Activated CD8-positive, alpha-beta memory T cell treated with anti-CD3 and anti-CD28 coated beads for 36 hours (primary cell): Measurements from ENCODE around the gene KNOP1. TPM values are rescaled to one million over a fixed set of nuclear protein-coding genes. Genes with fewer than 3 reads are reported as not detected.
"Not testable (repeated sequence)": the region's sequence is repeated elsewhere in the genome, so short reads cannot be mapped to it uniquely, and the experiment has no call there.

Experiments used
- CTCF ChIA-PET: fragments of 350-600 bp; sonication (Branson Sonifier 250); formaldehyde crosslinking; loops from one replicate; lab custom pipeline; 2021; ENCODE audit warnings: antibody characterized with exemption; lab: Charles Lee
- POLR2A ChIA-PET: fragments of 350-600 bp; sonication (Branson Sonifier 250); formaldehyde crosslinking; loops from one replicate; lab custom pipeline; 2021; ENCODE audit warnings: antibody characterized with exemption; lab: Charles Lee
- total RNA-seq, 2 experiments: library from RNA; stranded (reverse); gene quantifications; one replicate each; pipeline ENCODE4 v1.2.3, GENCODE V29; 2021

Gene KNOP1
- total RNA-seq, 2 experiments from 2014 or later, result 32.1 to 33.9 TPM

DNA sequence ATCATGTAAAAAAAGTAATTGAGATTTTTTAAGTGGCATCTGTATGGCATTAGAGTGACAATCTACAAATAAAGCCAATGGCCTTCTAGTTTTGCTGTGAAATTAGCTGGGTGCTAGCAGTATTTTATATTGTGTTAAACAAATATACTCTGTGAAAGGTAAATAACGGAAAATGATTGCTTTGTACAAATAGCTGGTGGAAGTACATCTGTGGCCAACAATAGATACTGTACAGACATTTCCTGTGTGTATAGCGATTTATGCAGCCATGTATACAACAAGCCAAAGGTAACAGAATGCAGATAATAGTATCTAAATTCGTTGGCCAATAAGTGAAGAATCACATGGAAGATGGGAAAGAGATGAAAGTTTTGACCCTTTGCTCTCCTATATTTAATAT, 26.6 kb upstream of the KNOP1 start:
- CTCF ChIA-PET, result no interaction called here

DNA sequence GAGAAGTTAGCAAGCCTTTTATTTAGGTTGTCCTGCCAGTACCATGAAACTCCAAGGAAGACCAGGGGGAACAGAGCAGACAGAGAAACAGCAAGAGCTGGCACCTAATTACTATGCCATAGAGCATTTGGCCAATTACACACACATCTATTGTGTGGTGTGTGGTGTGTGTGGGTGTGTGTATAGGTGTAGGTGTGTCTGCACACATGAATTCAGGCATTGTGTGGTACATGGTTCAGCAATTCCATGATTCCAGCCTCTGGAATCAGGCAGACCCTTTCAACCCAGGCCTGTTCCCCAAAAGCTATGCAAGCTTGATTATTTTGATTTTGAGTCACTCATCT, 25.8 kb upstream of the KNOP1 start:
- CTCF ChIA-PET, result no interaction called here
- POLR2A ChIA-PET, result no interaction called here

More for the DNA sequence above, 26.6 kb upstream of the KNOP1 start:
- POLR2A ChIA-PET, result no interaction called here

DNA sequence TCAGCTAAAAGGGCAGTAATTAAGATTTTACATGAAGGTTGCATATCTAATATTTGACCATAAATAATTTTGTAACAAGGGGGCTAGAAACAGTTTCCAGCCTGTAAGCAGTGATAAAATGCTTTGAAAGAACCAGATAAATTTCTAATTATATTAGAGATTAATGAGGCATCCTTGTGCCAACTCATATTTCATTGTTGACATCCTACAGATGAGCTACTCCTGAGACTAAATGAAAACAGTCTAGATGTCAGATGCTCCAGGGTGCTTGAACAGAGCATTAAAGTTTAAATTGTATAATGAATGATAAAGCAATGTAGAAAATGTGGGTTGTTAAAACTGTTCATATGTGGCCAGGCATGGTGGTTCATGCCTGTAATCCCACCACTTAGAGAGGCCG, 23.3 kb upstream of the KNOP1 start:
- ChIA-PET POLR2A (no interaction called here), CTCF (no interaction called here)

DNA sequence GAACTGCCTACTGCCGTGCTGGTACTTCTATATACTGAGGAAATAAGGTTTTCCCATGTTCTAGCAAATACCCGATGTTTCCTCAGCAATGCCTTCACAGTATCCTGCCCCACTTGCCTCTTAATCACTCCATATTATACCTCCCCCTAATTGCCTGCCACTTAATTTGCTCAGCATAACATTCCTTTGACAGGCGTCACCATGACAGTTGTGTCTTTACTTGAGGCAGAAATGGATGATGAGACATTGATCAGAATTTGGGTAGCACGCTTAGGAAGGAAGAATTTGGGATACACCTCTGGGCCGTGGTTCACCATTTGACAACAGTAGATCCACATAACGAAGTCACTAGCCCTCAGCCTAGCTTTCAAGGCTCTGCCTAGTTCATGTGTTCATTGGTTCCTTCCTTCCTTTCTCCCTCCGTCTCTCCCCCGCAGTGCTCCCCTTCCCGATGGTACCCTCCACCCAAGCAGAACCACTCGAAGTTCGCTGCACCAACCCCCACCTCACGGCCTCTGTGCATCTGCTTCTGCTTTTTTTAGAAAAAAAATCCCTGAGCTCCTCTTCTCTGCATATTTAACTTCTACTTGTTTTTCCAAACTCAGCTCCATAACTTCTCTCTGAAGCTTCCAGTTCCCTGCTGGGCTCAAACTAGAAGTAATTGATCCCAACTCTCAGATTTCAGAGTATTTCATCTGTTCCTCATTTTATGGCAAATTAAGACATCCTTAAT, 19.4 kb upstream of the KNOP1 start:
- POLR2A ChIA-PET, result no interaction called here
- CTCF ChIA-PET, result interaction anchor here (0.7 kb wide), 1 partner anchor 35 kb away, joined by 4 read pairs; no protein-coding TSS in a partner anchor

DNA sequence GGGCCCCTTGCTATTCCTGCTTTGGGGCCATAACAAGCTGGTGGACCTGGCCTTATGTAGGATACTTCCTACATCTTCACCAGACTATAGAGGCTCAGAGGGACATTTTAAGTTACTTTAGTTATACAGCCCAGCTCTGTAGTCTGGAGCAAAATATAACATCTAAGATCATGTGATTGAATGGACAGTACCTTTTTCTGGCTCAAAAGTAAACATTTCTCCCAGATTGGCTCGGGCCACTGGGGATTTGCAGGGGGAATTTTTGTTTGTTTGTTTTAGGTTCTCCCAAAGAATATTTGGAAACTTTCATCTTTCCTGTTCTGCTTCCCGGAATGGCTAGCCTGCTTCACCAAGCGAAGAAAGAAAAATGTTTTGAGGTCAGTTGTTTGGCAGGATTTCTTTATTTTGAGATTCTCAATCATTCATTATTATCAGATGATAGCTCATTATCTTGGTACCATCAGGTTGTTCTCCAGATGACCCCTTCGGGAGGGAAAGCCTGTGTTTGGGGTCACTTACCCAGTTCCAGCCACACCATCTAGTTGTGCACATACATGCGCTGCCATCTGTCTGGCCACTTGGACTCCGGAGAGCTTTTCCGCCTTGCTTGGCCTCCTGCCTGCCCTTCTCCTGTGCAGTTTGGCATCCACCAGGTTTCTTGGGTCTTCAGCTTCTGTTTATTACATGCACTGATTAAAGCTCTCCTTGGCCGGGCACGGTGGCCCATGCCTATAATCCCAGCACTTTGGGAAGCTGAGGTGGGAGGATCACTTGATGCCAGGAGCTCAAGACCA, 17.2 kb upstream of the KNOP1 start:
- ChIA-PET POLR2A (interaction anchor here (0.6 kb wide), 2 partner anchors 9 to 80 kb away, joined by 3 to 8 read pairs; no protein-coding TSS in a partner anchor), CTCF (no interaction called here)

DNA sequence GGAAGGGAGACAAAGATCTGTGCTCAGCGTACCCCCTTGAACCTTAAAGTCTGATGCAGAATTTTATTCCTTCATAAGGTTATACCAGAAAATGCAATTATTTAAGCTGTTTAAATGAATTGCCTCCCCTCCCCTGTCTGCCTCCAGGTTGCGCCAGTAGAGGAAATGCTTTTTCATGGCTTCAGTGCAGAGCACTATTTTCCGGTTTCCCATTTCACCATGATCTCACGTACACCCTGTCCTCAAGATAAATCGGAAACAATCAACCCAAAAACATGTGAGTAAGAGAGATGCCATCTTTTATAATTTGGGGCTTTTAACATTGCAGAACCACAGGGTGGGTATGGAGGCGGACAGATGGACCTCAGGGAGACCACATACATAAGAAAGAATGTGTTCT, 15.5 kb upstream of the KNOP1 start:
- POLR2A ChIA-PET, result no interaction called here
- CTCF ChIA-PET, result no interaction called here

DNA sequence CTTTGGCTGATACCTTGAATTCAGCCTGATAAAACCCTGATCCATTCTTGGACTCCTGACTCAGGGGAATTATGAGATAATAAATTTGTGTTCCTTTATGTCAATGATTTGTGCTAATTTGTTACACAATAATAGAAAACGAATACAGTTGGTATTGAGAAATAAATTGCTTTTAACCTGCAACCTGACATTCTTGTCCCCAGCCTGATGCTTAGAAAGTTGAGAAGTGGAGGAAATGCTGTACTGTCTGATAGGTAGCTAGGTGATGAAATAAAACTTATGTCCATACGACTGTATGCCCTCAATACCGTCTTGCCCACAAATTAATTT, 10.6 kb upstream of the KNOP1 start:
- CTCF ChIA-PET, result no interaction called here
- POLR2A ChIA-PET, result no interaction called here

DNA sequence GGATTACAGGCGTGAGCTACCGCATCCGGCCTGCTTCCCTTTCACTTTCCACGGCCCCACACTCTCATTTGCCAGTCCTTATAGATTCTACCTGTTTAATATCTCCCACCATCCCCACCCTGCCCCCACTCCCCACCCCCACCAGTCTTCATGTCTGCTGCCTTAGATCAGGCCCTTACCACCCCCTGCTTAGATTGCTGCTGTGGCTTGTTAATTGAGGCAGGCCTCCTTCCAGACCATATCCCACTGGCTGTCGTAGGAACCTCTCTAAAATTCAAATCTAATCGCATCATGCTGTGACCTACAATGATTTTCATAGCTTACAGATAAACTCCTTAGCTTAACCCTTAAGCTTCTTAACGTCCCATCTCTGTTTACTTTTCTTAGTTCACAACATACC, 5.0 kb upstream of the KNOP1 start:
- CTCF ChIA-PET, result no interaction called here

DNA sequence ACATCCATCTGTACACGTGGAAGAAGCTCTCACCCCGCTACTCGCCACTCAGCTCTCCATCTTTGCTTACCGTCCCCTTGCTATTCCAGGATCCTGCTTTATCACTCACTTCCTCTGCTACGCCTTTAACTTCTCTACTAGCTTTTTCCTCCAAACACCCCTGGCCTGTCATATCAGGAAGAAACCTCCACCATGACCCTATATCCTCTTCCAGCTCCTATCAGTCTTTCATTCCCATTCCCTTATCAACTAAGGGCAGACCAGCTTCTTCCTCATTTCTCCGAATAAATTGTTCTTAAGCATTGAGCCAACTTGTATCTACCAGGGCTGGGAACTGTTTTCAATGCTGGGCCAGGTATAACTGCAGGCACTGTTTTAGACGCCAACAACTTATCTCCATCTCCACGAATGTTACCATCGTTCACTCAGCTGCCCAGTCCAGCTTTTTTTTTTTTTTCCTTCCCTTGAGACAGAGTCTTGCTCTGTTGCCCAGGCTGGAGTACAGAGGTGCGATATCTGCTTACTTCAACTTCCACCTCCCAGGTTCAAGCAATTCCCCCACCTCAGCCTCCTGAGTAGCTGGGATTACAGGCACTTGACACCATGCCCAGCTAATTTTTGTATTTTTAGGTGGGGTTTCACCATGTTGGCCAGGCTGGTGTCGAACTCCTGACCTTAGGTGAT, 4.4 kb upstream of the KNOP1 start:
- ChIA-PET POLR2A (interaction anchor here (0.7 kb wide), 1 partner anchor 45 kb away, joined by 3 read pairs; no protein-coding TSS in a partner anchor), CTCF (no interaction called here)

More for the DNA sequence above, 5.0 kb upstream of the KNOP1 start:
- POLR2A ChIA-PET, result interaction anchor here (0.7 kb wide), 1 partner anchor 44 kb away, joined by 3 read pairs; no protein-coding TSS in a partner anchor

DNA sequence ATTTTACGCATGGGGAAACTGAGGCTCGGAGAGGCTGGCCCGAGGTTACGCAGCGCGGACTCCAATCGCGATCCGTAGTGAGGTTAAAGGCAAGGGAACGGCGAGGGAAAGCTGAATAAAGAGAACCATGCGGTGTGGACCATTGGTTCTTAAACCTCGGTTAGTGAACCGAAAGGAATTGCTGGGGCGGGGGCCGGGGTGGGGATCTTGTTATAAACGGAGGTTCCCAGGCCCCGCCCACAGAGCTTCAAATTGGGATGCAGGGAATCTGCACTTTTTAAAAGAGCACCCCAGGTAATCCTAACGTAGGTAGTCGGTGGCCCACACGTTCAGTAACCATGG, 568 bp upstream of the KNOP1 start:
- POLR2A ChIA-PET, result interaction anchor here (0.7 kb wide), 1 partner anchor 162 kb away, joined by 4 read pairs; no protein-coding TSS in a partner anchor
- CTCF ChIA-PET, result interaction anchor here (1.0 kb wide), 2 partner anchors 20 to 163 kb away, joined by 3 read pairs; partner anchors contain the start of gene VPS35L

DNA sequence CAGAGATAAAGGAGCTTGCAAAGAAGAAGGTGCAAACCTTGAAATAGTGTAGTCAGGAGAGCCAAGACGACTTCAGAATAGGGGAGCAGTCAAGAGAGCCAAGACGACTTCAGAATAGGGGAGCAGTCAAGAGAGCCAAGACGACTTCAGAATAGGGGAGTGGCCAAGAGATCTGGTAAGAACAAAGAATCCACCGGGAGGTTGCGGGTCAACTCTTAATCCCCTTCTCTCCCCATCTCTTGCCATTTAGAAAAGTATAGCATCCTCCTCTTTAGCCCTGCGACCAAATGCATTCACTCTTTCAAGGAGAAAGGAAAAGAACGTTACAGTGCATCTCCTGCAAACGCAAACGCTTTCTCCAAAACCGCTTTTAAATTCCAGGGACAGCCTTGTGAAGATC, 713 bp downstream of the KNOP1 start:
- CTCF ChIA-PET, result interaction anchor here (1.0 kb wide), 1 partner anchor 19 kb away, joined by 3 read pairs; no protein-coding TSS in a partner anchor

DNA sequence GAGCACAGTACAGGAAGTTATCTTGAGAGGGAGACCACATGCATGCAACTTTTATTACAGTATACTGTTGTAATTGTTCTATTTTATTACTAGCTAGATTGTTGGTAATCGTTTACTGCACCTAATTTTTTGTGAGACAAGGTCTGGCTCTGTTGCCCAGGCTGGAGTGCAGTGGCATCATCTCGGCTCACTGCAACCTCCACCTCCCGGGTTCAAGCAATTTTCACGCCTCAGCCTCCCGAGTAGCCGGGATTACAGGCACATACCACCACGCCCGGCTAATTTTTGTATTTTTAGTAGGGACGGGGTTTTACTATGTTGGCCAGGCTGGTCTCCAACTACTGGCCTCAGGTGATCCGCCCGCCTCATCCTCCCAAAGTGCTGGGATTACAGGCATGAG, 1.3 kb downstream of the KNOP1 start:
- CTCF ChIA-PET, result not testable (repeated sequence)
- POLR2A ChIA-PET, result interaction anchor here (1.1 kb wide), 1 partner anchor 11 kb away, joined by 4 read pairs; no protein-coding TSS in a partner anchor

More for the DNA sequence above, 713 bp downstream of the KNOP1 start:
- POLR2A ChIA-PET, result interaction anchor here (1.1 kb wide), 1 partner anchor 11 kb away, joined by 4 read pairs; no protein-coding TSS in a partner anchor

DNA sequence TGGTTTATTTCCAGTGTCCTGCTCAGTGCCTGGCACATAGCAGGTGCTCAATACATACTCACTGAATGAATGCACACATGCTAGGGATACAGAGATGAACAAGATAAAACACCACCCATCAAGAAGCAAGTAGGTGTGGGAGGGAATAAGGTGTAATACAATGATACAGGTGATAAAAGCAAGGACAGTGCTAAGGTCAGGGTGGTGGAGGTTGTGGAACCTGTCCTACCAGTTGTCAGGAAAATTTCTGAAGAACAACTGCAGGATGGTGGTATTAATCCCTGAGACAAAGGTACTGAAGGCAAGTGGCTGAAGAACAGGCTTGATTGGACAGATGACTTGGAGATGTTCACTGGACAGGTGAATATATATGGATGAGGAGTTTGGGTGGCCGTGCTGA, 1.8 kb downstream of the KNOP1 start:
- CTCF ChIA-PET, result no interaction called here
- POLR2A ChIA-PET, result no interaction called here

DNA sequence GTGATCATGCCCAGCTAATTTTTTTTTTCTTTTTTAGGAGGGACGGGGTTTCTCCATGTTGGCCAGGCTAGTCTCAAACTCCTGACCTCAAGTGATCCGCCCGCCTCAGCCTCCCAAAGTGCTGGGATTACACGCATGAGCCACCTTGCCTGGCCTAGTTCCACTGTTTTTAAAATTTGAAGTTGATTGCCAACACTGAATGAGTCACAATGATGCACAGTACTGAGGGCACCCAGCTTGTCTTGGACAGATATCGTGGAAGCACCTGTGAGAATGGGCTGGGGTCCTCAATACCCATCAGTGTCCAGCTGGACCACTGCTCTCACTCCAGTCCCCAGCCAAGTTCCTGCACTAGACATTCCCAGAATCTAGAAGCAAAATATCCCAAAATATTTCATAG, 2.5 kb downstream of the KNOP1 start:
- ChIA-PET POLR2A (no interaction called here), CTCF (no interaction called here)

DNA sequence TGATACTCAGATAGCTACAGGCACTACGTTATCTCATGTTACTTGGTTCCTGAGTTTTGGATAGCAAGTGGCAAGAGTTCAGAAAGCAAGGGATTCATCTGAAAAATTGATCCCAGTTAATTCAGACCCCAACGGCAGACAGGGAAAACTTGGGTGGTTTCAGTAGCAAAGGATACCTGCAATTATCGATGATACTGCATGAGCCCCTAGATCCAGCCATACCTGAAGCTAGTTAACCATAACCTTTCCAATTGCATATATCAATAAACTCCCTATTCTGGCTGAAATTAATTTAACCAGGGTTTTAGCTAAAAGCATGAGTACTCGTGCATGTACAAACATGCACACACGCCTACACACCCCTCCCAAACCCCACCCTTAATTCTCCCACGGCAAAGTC, 4.3 kb downstream of the KNOP1 start:
- ChIA-PET CTCF (interaction anchor here (1.9 kb wide), 1 partner anchor 10 kb away, joined by 5 read pairs; no protein-coding TSS in a partner anchor), POLR2A (no interaction called here)

DNA sequence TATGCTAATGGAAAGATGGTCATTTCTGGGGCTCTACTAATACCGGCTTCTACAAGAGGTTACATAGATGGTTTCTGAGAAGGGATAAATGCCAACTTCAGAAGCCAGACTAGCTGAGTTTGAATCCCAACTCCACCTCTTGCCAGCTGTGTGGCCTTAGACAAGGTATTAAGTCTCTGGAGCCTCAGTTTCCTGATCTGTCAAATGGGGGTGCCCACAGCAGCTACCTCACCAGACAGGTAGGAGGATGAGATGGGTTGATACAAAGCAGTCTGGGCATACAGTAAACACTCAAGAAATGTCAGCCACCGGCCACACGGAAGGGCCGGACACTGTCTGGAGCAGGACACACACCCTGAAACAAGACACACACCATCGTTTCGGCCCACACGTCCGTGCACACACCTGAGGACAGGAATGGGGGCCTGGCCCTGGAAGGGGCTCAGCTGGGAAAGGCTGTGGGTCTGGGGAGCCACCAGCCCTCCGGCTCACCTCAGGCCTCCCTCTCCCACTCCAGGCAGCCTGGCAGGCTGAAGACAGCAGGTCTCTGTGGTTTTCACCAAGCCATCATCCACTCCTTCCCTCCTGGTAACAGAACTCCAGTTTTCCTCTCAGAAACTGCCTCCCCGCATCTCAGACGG, 5.5 kb downstream of the KNOP1 start:
- POLR2A ChIA-PET, result no interaction called here
- CTCF ChIA-PET, result interaction anchor here (1.9 kb wide), 1 partner anchor 8 kb away, joined by 5 read pairs; no protein-coding TSS in a partner anchor

DNA sequence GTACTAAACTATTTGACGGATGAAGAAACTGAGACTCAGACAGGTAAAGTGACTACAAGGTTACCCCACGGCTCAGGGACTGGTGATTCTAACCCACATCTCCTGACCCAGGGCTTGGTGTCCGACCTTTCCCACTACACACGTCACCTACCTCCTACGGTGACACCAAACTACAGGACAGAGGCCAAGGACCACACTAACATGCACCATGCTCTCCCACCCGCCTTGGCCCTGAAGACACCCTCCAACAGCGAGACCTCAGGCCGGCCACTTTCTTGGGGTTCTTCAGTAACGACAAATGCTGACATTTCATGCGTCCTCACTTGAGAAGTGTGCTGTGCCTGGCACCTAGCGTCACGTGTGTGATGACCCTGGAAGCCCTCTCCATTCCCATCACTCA, 6.4 kb downstream of the KNOP1 start:
- POLR2A ChIA-PET, result no interaction called here
- CTCF ChIA-PET, result no interaction called here

DNA sequence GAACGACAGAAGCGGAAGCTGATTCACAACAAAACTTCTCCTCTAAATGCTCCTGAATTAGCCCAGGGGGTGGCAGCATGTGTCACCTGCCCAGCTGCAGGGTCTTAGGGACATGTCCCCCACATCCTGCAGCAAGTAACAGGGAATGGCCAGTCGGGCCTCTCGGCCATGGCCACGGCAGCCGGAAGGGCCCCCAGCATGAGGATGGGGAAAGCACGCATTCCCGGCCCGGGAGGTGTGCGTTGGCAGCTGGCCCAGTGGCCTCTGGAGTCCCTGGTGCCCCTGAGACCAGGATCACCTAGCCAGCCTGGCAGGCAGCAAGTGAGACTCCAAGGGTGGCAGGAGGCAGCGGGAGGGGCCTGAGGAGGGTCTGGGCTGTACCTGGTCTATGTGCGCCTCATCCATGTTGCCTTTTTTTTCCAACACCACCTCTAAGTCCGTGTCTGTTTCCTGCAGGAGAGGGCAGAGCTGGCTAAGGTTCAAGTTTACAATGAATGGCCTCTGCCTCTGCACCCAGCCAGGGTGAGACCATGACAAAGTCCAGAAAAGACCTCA, 7.0 kb downstream of the KNOP1 start:
- ChIA-PET CTCF (no interaction called here), POLR2A (no interaction called here)
